Skin of body (tissue), 2 donors: Measurements from ENCODE around the gene CERKL. TPM values are rescaled to one million over a fixed set of nuclear protein-coding genes. Genes with fewer than 3 reads are reported as not detected.
"Not testable (repeated sequence)": the region's sequence is repeated elsewhere in the genome, so short reads cannot be mapped to it uniquely, and the experiment has no call there.

ENCODE experiments used
- DNase-seq: peaks from one replicate; lab custom pipeline; 2025; lab: John Stamatoyannopoulos, UW
- total RNA-seq: library from RNA; depleted of rRNA; stranded (reverse); fragments of >200 nt; gene quantifications from one replicate; pipeline ENCODE4 v1.2.3, GENCODE V29; 2014

Gene CERKL, protein sequence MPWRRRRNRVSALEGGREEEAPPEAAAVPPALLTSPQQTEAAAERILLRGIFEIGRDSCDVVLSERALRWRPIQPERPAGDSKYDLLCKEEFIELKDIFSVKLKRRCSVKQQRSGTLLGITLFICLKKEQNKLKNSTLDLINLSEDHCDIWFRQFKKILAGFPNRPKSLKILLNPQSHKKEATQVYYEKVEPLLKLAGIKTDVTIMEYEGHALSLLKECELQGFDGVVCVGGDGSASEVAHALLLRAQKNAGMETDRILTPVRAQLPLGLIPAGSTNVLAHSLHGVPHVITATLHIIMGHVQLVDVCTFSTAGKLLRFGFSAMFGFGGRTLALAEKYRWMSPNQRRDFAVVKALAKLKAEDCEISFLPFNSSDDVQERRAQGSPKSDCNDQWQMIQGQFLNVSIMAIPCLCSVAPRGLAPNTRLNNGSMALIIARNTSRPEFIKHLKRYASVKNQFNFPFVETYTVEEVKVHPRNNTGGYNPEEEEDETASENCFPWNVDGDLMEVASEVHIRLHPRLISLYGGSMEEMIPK
- not detected for total RNA-seq

- DNase-seq, result no peak
Observed at GRCh38 chr2:181656450-181657291, at the start of gene CERKL. CERKL (minus strand) TSS chr2:181657105; CDS start chr2:181657006, 99 bp downstream.

- DNase-seq, result not testable (repeated sequence)
Observed at GRCh38 chr2:181702519-181702918, 45.6 kb upstream of the CERKL start.

DNA sequence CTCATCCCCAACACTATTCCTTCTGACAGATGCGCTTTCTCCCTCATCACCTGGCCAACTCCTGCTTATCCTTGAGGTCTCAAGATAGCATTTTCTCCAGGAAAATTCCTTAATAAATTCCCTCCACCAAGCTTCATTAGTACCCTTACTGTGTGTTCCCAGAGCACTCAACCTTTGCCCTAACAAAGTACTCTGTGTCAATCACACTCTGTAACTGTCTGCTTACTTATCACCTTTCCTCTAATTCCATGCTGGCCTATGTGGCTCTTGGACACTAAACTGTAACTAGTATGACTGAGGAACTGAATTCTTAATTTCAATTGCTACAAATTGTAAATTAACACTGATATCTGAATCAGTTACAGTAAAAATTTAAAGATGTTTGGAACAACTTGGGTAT is 41.3 kb upstream of the CERKL start:
- DNase-seq, result no peak

DNA sequence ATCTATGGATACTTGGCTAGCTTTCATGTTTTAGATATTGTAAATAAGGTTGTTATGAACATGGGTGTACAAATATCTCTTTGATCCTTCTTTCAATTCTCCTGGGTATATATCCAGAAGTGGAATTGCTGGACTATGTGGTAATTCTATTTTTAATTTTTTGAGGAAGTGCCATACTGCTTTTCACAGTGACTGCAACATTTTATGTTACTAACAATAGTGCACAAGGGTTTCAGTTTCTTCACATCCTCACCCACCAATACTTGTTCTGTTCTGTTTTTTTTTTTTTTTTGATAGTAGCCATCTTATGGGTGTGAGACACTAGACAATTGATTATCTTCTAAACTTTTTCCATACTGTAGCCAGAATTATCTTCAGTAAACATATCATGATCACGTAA is 40.7 kb upstream of the CERKL start:
- DNase-seq, result no peak

- DNase-seq, result no peak
Observed at GRCh38 chr2:181697126-181697525, 40.2 kb upstream of the CERKL start.

DNA sequence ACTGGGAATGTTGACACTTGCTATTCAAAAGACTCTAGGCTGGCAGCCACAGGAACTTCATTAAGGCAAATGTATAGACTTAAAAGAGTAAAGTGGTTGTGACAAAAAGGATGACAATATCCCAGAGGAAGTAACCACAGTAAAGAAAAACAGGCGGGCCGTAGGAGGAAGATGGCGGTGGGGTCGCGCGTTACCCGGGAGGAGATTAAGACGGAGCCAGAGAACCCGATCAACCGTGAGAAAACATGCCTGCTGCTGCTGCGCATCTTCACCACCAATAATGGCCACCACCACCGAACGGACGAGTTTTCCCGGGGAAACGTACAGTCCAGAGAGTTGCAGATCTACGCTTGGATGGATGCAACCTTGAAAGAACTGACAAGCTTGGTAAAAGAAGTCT is 37.4 kb upstream of the CERKL start:
- no peak for DNase-seq

GRCh38 chr2:181690860-181691259 is 34.0 kb upstream of the CERKL start:
- no peak for DNase-seq

- DNase-seq, result no peak
Observed at GRCh38 chr2:181686576-181687185, 29.8 kb upstream of the CERKL start.

DNA sequence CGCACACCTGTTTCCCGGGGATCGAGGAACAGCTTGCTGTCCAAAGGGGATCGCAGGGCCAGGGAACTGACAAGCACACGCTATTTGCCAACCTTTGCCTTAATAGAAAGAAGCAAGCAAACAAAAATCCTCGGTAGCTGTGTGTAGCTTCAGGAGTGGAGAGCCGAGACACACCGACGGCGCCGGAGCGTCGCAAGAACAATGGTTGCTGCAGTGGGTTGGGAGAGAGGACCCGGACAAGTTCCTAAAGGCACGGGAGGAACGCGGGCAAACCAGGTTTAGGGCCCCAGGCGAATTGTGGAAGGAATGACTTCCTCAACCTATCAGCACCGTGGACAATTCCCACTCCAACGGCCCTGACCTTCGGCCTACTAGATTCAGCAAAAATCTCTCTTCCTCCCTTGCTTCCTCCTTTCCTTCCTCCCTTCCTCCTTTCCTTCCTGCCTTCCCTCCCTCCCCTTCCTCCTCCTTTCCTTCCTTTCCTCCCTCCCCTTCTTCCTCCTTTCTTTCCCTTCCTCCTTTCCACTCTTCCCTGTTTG is 28.3 kb upstream of the CERKL start:
- DNase-seq, result no peak

DNA sequence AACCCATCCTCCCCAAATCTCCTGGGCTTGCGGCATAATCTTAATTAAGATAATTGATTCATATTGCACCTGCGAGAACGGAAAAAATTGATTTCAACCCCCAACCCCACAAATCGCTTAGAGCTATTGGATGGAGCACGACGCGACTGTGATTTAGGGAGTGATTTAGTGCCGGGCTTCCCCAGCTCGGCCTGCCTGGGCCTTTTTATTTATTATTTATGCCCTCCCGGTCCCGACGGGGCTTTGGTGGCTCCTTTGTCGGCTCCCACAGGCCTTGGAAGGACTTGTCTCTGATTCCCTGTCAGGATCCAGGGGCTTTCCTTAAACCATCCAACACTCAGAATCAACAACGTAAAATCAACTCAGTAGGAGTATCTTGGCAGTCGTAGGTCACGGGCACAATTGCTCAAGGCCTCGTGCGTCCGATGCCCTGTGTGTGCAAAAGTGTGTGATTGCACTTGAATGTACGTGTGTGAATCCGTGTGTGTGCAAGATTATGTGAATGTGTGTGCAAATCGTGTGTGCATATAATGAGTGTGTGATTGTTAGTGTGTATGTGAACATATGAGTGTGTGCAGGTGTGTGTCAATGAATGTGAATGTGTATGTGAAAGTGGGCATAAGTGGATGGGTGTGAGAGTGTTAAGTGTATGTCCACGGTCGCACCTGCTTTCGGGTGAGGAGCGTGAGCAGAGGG is 27.7 kb upstream of the CERKL start:
- DNase-seq, result no peak

DNA sequence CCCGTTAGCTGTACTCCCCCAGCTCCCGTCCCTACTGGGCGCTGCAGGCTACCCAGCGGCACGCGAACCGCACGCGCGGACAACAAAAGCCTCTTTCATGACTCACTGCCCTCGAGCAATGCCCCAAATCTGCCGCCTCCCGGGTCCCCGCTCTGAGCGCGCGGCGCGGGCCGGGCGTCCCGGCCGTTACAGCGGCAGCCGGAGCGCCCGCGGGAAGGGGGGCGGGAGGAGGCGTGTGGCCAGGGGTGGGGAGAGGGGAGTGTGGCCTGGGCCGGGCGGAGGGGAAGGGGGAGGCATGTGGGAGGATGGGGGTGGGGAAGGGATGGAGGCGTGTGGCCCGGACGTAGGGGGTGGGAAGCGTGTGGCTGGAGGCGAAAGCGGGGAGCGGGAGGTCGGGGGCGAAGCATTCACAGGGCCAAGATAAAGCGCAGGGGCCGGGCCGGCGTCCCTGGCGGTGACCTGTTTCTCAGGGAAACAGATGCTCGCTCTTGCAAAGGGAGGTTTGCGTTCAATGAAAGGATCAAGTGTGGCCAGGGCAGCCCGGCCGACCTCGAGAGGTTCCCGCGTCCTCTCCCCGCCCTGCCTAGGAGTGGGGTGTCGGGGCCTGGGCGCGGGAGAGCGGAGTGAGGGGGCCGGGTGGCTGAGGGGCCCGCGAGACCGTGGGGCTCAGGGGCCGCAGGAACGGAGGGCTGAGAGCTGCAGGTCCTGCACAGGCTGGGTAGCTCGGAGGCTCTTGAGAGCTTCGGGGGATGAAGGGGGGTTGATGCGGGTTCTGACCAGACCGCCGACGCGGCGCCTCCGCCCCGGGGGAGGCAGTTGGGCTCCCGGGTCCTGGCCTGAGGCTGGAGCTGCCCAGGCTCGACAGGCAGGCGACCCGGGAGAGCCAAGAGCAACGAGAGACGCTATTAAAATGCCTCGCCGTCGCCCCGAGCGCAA is 26.9 kb upstream of the CERKL start:
- DNase-seq, result no peak

DNA sequence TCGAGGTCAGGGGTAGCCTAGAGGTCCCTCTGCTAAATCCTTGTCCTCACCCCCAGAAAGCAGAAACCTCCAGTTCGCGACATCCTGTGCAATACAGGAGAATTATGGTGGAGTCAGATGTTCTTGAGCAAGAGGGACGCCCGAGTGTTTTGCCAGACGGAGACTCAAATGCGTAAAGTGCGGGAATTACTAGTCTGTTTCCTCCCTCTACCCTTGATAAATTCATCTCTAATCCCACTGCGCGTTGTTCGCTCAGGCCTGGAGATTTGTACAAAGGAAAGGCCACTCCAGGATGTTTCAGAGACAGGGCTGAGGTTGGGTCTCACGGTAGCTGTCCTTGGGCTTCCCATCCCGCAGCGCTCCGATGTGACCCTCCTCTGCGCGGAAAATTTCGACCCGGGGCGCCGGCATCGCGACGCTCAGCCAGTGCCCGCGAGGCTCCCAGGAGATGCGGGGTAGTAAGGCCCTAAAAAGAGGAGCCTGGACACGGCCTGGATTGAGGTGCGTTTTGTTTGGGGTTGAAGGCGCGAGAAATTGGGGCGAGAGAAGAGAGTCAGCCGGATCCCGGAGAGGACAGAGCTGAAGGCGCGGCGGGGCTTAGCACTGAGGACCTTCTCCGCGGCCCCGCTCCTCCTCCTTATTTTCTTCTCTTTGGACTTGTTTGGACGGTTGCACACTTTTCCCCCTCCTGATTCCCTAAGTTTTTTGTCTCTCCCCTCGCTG is 26.1 kb upstream of the CERKL start:
- no peak for DNase-seq

DNA sequence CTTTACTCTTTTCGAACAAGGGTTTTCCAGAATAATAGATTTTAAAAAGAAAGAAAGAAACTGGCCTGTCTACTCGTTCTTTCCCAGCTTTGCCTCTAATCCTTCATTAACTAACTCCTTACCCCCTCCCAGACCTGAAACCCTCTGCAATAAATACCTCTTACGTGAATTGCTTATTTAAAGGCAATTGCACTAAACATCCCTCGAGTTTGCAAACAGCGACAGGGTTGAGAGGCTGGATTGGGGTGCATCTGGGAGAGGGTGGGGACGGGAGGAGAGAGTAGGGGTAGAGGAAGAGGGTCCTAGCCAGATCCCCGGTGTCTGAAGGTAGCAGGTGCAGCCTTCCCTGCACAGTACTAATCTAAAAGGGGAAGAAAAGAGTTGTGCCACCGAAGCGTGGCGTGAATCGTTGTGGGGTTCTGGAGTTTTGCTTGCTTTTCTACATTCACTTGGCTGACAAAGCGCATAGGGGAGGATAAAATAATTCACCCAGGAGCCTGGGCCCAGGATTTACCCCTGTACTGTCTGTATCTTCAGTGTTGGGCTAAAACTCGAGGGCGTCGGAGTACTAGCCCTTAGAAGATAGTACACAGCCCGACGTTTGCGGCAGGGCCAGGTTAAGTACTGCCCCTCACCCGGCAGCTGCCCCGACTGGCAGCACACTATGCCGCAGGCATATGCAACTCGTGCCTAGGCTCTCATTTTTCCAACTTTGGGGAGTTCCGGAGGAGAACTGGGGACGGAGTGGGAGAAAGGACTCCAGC is 25.3 kb upstream of the CERKL start:
- DNase-seq, result no peak

GRCh38 chr2:181680937-181681811 is 24.3 kb upstream of the CERKL start:
- no peak for DNase-seq

GRCh38 chr2:181680055-181680936 is 23.4 kb upstream of the CERKL start, which contains the start of gene NEUROD1:
NEUROD1 (minus strand) TSS chr2:181680517; CDS start chr2:181678860, 1,657 bp downstream.
- no peak for DNase-seq

GRCh38 chr2:181679544-181679979 is 22.7 kb upstream of the CERKL start:
- DNase-seq, result no peak
